ENCODE data around the gene PAH. TPM values are rescaled to one million over a fixed set of nuclear protein-coding genes. Genes with fewer than 3 reads are reported as not detected.
A peak's percentile ranks its signal among the peaks of the same experiment; 100 is the strongest.

PAH gene
- total and polyA plus RNA-seq, 2 donors (not counting 3 experiments of a cell fraction or from before 2014, with no cell fraction given) = not detected

- no TSS peak for BruUV-seq (replicated peaks)
- FAIRE-seq = no peak
- CTCF ChIA-PET = no interaction called here
These were observed 39.8 kb upstream of the PAH start for GRCh38 chr12:102956738-102957327.

GRCh38 chr12:102955926-102956737 is 39.1 kb upstream of the PAH start:
- DNase-seq (ENCODE audit: low read depth, low spot score) (no peak), FAIRE-seq (no peak)
- no peak overlapping the region for H3K9ac ChIP-seq (replicated peaks; ENCODE audit: extremely low read depth, insufficient read depth, low read length)
- H3K4me1 ChIP-seq (ENCODE audit: control insufficient read depth, extremely low read depth, insufficient read depth, low read length) = peaks cover 4% of the 10 kb centered on the region
- H3K9me3 ChIP-seq (replicated peaks; ENCODE audit: control insufficient read depth, insufficient read depth, low read length) = no peaks in the 10 kb centered on the region
- TF ChIP-seq FOS (IDR thresholded peaks at IDR 0.05; ENCODE audit: borderline replicate concordance, insufficient read depth, low read length) (no peak), GATA2 (IDR thresholded peaks at IDR 0.05; ENCODE audit: insufficient read depth, insufficient read length, low read depth, low read length) (no peak), MAX (IDR thresholded peaks at IDR 0.05; ENCODE audit: insufficient read depth, insufficient read length) (no peak), CTCF (IDR thresholded peaks at IDR 0.05; ENCODE audit: extremely low read depth in 1 of 2, insufficient read depth in 1 of 2, low read depth in 1 of 2, low read length in 2 of 2) (no peak), JUN (IDR thresholded peaks at IDR 0.05; ENCODE audit: borderline replicate concordance, insufficient read depth, insufficient read length, low read depth) (no peak), POLR2A (IDR thresholded peaks at IDR 0.05; ENCODE audit: low read depth, low read length) (no peak), EZH2 (IDR thresholded peaks at IDR 0.05; ENCODE audit: borderline replicate concordance, low read depth, low read length, severe bottlenecking) (no peak), MYC (IDR thresholded peaks at IDR 0.05; ENCODE audit: low read depth, low read length) (no peak), POLR2AphosphoS5 (IDR thresholded peaks at IDR 0.05; ENCODE audit: insufficient read depth, low read depth, low read length) (no peak)
- POLR2A ChIA-PET = no interaction called here
- H3K27ac ChIP-seq (ENCODE audit: insufficient read depth, low read depth, low read length) = no peak overlapping the region
- H3K36me3 ChIP-seq (ENCODE audit: control insufficient read depth in 2 of 2, extremely low read depth in 1 of 2, insufficient read depth in 2 of 2, low read length in 2 of 2) = no peaks in the 10 kb centered on the region
- CTCF ChIA-PET = no interaction called here
- no peaks in the 10 kb centered on the region for H3K79me2 ChIP-seq (ENCODE audit: control insufficient read depth, insufficient read depth, low read length)
- H3K9me1 ChIP-seq (replicated peaks; ENCODE audit: control insufficient read depth, extremely low read depth, insufficient read depth, low read length) = no peaks in the 10 kb centered on the region
- dilution Hi-C loops (cut with MboI; ENCODE audit: extremely low pct_ligation_motif_present, low sequenced_read_pairs) (no loop called here), intact Hi-C loops (cut with micrococcal nuclease) (no loop called here)
- no peaks in the 10 kb centered on the region for H4K20me1 ChIP-seq (replicated peaks; ENCODE audit: control insufficient read depth, extremely low read depth, insufficient read depth, low read length)
- no TSS peak for BruUV-seq (replicated peaks)
- H3K4me2 ChIP-seq (ENCODE audit: insufficient read depth, low read length) = no peak overlapping the region
- peaks cover 40 to 63% of the 10 kb centered on the region in 2 experiments for H3K27me3 ChIP-seq (ENCODE audit: control insufficient read depth in 2 of 2, insufficient read depth in 2 of 2, low read length in 2 of 2)
- no peak overlapping the region for H2AFZ ChIP-seq (ENCODE audit: low read depth, low read length)
- no peak overlapping the region for H3K4me3 ChIP-seq (replicated peaks in 1 of 3; ENCODE audit: insufficient read depth in 1 of 3, low read depth in 1 of 3, low read length in 3 of 3)

More at GRCh38 chr12:102956738-102957327, 39.8 kb upstream of the PAH start:
- DNase-seq (ENCODE audit: low read depth, low spot score) = no peak
- H3K27me3 ChIP-seq (ENCODE audit: control insufficient read depth in 2 of 2, insufficient read depth in 2 of 2, low read length in 2 of 2) = peaks cover 38 to 66% of the 10 kb centered on the region in 2 experiments
- peaks cover 4% of the 10 kb centered on the region for H3K4me1 ChIP-seq (ENCODE audit: control insufficient read depth, extremely low read depth, insufficient read depth, low read length)
- no peaks in the 10 kb centered on the region for H3K9me1 ChIP-seq (replicated peaks; ENCODE audit: control insufficient read depth, extremely low read depth, insufficient read depth, low read length)
- no peaks in the 10 kb centered on the region for H3K36me3 ChIP-seq (ENCODE audit: control insufficient read depth in 2 of 2, extremely low read depth in 1 of 2, insufficient read depth in 2 of 2, low read length in 2 of 2)
- H3K9me3 ChIP-seq (replicated peaks; ENCODE audit: control insufficient read depth, insufficient read depth, low read length) = no peaks in the 10 kb centered on the region
- H3K9ac ChIP-seq (replicated peaks; ENCODE audit: extremely low read depth, insufficient read depth, low read length) = no peak overlapping the region
- dilution Hi-C loops (cut with MboI; ENCODE audit: extremely low pct_ligation_motif_present, low sequenced_read_pairs) = no loop called here
- intact Hi-C loops (cut with micrococcal nuclease) = no loop called here
- H3K27ac ChIP-seq (ENCODE audit: insufficient read depth, low read depth, low read length) = no peak overlapping the region
- H4K20me1 ChIP-seq (replicated peaks; ENCODE audit: control insufficient read depth, extremely low read depth, insufficient read depth, low read length) = no peaks in the 10 kb centered on the region
- H3K79me2 ChIP-seq (ENCODE audit: control insufficient read depth, insufficient read depth, low read length) = no peaks in the 10 kb centered on the region
- H3K4me2 ChIP-seq (ENCODE audit: insufficient read depth, low read length) = no peak overlapping the region
- peak; percentile 26 for TF ChIP-seq EZH2 (IDR thresholded peaks at IDR 0.05; ENCODE audit: borderline replicate concordance, low read depth, low read length, severe bottlenecking)
- TF ChIP-seq POLR2AphosphoS5 (IDR thresholded peaks at IDR 0.05; ENCODE audit: insufficient read depth, low read depth, low read length) = no peak
- no peak overlapping the region for H3K4me3 ChIP-seq (replicated peaks in 1 of 3; ENCODE audit: insufficient read depth in 1 of 3, low read depth in 1 of 3, low read length in 3 of 3)
- POLR2A ChIA-PET = no interaction called here
- H2AFZ ChIP-seq (ENCODE audit: low read depth, low read length) = no peak overlapping the region

Data from endothelial cell of umbilical vein (primary cell).